Right kidney (tissue), 1 donor: ENCODE results near the gene TEX29.

Experiments used
- DNase-seq: peaks from one replicate; pipeline ENCODE4 v3.0.0-alpha.2; 2016

TEX29 gene

DNA sequence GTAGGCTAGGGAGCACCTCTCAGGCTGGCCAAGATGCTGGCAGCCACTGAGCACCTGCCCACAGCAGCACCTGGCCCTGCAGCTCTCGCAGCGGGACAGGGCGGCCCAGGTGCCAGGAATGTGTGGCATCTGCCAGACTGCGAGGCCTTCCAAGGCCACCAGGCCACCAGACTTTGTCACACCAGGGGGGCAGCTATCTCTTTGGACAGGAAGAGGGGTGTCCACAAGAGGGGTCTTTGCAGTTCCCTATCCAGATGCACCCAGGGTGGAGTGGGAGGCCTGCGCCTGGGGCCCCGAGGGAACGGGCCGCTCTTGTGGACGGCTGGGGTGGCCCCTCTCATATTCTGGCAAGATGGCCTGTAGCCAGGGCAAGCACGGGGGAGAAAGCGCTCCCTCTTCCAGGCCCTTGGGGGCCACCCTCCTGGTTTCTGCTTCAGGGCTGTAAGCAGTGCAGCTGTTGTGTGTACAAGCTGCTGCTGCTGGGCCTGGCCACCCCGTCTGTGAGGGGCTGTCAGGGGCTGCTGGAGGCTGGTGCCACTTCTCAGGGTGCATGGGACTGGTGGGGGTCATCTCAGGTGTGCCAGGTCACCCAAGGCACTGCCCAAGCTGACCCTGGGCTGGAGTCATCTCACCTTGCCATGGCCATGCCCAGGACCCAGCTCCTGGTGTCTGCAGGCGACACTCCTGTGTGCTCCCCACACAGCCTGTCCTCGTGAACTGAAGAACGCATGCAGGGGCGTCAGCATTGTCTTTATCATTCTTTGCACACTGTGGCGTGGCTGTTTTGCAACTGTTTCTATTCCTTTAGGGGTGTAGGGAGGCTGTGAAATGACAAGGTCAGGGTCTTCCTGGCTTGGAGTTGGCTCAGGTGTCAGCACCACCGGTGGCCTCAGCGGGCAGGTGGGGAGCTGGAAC lies 1.8 kb downstream of the TEX29 start:
- DNase-seq, result no peak

DNA sequence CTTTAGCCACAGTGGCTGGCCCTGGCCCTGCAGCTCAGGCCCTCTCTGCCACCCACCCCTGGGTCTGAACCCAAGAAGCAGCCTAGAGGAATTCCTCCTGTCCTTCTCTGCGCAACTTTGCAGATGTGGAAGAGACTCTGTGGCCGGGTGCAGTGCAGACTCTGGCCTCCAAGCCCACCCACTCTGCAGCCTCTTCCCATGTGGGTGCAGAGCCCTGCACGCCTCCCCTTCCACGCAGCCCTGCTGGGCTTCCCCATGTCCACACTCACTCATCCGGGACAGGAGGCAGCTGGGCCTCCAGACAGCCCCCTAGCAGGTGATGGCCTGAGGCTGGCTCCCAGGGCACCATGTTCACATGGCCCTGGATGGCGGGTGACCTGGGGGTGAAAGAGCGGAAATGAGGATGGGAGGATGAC lies 2.5 kb downstream of the TEX29 start:
- no peak for DNase-seq

DNA sequence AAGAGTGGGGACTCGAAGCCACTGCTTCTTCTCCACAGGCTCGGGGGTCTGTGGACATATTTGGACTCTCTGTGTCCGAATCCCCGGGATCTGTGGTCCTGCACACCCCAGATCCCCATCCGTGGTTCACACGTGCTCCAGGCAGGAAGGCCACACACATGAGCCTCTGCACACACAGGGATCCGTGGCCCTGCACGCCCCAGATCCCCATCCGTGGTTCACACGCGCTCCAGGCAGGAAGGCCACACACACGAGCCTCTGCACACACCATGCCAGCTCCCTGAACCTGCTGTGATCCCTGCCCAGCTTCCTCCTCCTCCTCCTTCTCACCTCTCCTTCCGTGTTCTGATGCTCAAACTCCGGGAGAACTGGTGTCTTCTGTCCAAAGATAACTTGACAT lies 3.1 kb downstream of the TEX29 start:
- DNase-seq, result no peak

DNA sequence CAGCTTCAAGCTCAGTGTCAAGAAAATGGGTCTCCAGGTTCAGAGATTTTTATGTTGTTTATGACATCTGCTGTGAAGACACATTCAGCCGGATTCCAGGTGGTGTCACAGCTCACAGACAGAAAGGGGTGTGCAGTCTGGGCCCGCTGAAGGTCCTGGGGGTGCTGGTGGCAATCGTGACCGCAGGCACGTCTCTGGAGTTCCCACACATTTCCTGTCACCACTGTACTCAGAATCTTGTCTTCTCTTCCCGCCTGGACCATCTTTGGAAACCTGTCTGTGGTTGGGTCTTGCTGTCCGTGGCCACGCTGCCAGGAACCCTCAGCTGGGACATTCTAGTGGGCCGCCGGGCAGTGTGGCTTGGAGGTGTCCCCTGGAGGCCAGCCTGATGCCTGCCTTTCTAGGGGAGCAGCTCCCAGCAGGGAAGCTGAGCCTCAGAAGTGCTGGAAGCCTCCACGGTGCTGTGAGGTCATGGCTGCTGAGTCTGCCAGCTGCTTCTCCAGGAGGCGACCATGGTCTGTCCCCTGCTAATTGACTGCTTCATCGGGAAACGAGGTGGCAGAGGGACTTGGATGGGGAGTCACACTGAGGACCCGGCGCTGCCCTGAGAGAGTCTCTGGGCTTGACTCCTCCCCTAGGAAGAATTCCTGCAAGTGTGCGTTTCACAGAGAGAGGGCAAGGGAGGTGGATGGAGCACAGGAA lies 3.7 kb downstream of the TEX29 start:
- no peak for DNase-seq

DNA sequence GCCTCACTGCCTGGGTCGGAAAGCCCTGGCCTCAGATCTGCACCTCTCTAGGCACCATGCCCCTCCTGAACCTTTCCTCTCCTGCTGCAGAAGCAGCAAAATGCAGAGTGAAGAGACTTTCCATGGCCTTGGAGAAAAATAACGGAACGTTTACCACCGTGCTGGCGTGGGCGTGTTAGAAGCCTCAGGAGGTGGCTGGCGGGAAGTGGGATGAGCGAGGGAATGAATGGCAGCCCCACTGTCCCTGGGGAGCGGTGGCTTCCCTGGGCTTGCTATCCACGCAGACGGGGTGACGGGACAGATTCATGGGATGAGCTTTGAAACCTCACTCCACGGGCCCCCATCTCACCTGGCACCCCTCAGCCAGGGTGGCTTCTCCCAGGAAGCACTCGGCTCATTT lies 4.3 kb downstream of the TEX29 start:
- DNase-seq, result no peak

DNA sequence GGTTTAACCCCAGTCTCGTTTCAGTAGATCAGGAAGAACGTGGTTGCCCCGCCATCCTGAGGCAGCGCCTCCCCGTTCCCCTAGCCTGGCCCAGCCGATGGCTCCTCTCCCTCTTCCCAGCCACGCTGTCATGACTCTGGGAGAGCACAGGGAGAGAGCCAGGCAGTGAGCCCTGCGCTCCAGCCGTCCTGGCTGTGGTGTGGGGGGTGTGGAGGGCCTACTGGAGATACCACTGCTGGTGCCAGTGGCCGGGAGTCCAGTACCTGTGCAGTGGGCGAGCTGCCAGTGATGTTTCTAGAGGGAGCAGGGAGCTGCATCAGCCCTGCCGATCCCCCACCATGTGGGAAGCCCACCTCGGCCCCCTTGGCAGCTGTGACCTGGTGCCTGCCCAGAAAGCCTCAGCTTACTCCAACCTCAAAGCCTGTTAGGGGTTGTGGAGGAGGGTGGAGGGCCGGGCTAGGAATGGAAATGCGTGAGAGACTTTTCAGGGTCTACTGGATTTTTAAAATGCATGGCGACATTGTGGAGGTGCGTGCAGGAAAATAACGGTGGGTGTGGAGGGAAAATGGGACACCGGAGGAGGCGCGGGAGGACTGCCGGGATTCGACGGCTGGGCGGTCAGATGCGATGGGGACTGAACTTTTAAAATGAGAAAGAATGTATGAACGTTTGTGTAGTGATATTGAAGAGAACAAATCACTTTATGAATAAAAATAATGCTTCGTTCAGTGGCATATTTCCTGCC lies 4.9 kb downstream of the TEX29 start:
- no peak for DNase-seq

DNA sequence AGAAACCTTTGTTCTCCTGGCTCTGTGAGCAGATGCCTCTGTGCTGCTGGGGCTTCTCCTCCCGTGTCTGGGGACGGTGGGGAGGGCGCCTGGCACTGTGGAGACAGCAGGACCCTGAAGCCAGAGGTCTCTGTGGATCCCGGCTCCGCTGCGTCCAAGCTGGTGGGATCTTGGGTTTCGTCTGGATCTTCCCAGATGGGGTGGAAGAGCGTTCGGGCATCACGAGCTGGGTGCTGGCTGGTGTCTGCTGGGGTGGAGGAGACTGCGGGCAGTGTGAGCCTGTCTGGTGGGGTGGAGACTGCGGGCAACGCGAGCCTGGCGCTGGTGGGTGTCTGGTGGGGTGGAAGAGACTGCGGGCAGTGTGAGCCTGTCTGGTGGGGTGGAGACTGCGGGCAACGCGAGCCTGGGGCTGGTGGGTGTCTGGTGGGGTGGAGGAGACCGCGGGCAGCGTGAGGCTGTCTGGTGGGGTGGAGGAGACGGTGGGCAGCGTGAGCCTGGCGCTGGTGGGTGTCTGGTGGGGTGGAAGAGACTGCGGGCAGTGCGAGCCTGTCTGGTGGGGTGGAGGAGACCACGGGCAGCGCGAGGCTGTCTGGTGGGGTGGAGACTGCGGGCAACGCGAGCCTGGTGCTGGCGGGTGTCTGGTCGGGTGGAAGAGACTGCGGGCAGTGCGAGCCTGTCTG lies 5.6 kb downstream of the TEX29 start:
- DNase-seq, result no peak

DNA sequence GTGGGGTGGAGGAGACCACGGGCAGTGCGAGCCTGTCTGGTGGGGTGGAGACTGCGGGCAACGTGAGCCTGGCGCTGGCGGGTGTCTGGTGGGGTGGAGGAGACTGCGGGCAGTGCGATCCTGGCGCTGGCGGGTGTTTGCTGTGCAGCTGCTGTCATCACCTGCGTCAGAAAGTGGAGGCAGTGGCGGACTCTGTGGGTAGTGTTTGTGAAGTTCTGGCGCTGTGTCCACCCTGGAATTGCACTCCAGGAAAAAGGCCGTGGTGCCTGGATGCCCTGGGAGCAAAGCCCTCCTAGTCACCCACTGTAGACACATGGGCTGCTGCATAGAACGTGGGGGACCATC lies 6.2 kb downstream of the TEX29 start:
- no peak for DNase-seq

DNA sequence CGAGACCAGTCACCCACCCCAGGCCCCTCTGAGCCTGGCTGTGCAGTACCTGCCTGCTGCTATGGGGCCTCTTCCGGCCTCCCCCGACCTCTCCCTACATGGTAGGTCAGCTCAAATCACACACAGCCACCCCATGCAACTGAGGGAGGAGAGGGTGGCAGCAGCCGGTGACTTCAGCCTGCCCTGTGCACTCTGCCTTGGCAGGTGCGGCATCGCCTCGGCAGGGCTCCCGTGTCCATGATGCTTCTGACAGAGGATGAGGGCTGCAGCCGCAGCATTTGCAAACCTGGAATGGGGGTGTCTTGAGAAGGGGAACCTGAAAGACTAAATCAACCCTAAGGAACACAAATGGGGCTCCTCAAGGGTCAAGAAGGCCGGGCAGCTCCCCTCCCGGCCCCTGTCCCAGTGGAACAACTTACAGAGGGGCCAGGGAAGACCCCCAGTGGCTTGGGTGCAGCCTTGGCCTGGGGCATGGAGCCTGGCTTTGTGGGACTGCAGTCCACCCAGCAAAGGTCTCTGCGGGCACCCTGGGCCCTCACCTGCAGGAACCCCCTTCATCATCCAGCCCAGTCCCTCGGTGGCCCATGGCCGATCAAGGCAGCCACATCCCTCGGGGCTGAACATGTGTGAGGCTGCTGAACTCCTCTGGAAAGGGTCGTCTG lies 6.7 kb downstream of the TEX29 start:
- DNase-seq, result no peak

DNA sequence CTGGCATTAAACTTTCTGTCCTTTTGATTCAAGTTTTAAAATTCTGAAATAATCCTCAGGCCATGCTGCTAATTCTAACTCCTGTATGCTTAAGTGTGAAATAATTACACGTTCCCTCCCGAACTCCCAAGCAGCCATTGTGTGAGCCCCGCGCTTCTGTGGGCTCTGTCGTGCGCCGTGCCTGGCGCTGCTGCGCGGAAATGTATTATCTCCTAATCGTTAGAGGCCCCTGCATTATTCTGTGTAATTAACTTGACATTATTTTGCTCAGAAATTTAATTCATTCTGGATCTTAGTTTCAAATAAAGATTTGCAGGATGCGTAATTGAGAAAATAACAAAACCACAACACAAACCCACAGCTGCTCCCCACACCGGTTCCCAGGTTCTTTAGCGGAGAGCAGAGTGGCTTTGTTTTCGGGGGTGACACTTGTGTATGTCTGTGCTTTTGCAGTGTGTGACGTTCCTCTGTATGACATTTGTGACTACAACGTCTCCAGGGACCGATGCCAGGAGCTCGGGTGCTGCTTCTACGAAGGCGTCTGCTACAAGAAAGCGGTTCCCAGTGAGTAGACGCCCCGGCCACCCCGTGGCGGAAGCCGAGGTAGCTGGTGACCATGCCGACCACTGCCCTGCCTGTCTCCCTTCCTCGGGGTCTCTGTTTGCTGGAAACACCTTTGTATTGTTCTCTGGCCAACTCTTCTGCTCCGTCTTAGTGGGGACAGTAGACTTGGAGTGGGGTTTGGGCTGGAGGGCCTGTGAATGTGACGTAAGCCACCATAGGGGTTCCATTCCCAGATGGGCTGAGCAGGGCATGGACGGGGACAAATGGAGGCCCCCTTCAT lies 7.5 kb downstream of the TEX29 start:
- no peak for DNase-seq

DNA sequence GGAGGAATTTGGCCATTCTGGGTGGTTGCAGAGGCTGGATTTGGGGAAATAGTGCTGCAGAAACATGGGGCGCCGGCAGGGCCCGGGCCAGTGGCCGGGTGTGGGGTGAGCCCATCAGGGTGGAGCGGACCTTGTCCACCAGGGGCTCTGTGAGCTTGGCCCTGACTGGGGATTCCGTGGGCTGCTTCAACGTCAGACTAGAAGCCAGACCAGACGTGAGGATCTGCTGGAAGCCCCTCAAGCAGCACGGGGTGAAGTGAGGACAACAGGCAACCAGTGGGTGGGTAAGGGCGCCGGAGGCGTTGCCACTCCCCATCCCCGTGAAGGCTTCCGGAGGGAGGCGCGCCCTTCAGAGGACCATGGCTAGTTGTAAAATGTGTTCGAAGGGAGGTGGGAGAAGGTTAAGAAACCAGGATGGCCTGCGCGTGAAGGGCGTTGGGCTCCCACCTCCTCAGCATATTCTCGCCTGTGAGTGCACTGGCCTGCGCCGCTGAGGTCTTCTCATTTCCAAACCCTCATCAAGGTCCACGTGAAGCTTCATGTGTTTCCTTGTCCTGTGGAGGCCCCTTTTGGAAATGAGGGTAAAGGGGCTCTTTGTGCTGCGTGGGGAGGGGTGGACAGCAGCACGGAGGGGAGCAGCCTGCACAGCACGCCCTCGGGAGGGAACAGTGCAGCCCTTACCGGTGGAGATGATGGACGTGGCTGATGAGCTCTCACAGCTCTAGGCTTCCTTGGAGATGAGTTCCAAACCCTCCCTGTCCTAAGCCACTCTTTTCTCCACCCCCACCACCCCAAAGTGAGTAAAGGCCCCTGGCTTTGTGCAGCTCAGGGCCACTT lies 8.3 kb downstream of the TEX29 start:
- no peak for DNase-seq

DNA sequence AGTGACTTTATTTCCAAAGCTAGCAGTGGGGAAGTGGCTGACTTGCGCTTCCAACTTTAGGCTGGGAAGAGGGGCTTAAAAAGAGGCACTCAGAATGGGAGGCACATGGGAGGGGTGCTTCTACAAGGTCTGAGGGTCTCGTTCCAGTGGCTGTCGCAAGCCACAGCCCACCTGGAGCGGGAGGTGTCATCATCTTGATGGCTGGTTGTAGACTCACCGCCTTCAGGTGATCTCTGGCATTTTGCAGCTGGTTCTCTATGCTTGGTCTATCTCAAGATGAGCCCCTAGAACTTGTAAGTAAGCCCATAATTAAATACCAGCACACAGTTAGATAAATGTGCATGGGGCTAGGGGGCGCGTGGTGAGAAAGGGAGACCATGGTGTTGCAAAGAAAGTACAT lies 9.2 kb downstream of the TEX29 start:
- no peak for DNase-seq

DNA sequence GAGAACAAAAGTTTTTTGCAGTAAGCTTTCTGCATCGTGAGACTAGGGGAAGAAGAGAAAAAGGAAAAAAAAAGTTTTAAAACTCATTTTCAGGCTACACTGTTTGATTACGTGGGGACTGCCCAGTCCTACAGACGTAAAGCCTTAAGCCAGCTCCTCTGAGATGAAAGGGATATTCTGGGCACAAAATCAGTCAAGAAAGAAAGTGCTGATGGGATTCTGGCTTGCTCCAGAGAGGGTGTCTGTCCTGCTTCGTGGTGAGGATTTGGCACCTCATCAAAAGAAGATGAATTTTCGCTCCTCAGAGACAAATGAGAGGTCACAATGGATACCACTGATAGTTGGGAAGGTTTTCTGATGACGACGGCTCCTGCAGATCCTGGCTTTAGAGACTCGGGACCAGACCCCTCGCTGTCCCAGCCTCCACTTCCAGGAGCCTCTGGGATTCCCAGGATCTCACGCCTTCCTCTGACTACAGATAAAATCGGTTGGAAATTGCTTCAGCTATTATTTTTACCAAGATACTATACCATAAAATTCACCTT lies 9.7 kb downstream of the TEX29 start:
- DNase-seq, result no peak

DNA sequence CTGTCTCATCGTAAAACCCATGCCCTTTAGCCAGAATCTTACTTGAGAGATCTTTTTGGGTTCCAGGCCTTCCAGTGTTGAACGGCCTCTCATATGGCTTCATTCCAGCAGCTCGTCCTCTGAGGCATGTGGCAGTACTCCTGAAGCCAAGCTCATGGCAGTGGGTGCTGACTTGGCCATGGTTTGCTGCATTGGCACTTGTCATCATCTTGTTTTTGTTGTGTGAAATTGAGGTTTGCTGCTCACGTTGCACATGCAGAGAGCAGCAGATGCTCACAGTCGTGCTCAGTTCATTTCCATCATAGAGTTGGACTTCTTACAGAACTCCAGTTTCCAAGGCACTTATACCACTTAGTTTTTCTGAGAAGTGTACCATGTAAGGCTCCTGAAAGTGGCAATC lies 14.9 kb downstream of the TEX29 start:
- no peak for DNase-seq

DNA sequence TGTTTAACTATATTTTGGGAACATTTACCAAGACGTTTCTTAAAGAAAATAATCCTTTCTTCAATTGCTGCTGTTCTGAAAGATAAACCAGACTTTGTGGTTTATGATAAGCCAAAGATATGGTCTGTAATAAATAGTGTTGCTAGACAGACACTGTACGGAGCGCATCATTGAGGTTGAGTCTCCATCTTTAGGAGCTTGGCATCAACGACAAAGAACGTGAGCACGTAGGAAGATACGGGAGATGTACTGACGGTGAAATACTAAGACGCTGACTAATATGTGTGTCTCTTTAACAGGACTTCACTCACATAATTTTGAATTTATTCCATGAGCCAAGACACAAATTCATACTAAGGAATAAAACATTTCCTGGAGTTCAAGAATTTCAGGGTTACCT lies 16.2 kb downstream of the TEX29 start:
- no peak for DNase-seq

DNA sequence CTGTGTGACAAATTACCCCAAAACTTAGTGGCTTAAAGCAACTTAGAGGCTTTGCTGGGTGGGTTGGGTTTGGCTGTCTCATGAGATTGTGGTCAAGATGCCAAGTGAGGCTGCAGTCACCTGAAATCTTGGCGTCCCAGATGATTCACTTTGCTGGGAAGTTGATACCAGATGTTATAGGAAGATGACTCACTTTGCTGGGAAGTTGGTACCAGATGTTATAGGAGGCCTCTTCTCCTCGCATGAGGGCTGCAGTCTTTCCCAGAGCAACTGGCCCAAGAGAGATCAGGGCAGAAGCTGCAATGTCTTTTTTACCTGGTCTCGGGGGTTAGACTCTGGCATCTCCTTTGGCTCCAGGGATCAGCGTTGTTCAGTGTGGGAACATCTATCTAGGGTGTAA lies 16.8 kb downstream of the TEX29 start:
- no peak for DNase-seq

DNA sequence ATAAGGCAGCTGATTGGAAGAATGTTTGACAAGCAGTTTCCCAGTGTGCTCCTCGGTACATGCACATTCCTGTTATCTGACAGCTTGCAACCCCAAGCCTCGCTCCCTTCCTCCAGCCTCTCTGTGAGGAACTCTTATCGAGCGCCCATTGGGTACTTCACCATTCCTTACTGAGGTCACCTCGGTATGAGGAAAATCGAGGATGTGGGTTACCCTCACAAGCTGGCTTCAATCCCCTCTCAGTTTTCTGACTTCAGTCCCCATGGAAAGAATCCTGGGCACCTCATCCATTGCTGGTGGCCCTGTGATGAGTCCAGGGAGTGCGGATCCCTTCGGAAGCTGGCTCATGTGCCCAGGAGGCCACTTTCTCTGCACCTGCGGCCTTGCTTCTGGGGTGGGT lies 17.3 kb downstream of the TEX29 start:
- no peak for DNase-seq

DNA sequence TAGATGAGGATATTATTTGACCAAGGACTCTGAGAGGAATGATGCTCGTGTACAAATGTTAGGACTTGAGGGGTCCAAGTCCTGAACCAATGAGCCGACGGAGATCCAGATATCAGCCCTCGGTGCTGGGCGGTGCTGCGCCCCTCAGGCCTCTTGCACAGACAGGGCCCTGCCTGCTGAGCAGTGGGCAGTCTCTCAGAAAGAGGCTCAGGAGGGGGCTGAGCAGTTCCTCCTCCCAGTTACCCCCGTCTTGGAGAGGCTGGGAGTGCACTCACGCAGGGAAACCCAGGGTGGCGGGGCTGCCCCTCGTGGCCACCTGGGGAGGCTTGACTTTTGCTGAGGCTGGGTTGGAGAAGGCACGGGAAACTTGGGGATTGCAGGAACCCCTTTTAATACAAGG lies 18.4 kb downstream of the TEX29 start:
- no peak for DNase-seq

DNA sequence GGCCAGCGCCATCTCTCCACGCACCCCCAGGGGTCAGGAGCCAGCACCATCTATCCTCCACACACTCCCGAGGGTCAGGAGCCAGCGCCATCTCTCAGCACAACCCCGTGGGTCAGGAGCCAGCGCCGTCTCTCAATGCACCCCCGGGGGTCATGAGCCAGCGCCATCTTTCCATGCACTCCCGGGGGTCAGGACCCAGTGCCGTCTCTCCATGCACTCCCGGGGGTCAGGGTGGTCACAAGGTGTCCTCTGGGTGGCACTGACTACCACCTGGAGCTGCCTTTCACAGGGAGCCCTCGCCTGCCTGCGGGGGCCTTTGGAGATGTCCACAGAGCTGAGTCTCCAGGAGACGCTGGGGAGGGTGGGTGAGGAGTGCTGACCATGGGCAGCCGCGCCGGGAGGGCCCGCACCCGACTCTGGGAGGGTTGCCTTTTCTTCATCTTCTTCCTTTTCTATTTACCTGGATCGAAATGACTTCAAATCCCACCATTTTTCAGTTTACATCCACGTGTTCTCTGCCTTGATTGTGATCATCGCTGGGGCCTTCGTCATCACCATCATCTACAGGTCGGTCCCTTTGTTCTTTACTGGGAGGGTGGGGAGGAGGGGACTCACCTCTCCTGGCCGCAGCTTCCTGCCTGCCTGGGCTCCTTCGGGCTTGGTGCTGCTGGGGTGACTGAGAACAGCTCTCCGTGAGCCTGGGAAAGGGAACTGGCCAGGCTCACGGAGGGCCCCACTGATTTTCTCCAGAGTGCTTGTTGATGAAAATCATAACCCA lies 19.1 kb downstream of the TEX29 start:
- no peak for DNase-seq
